Brain microvascular endothelial cell (primary cell): Measurements from ENCODE around the gene BTG3.

Experiments
- DNase-seq: peaks from one replicate; pipeline ENCODE4 v3.0.0-alpha.2; 2020
- H3K27ac ChIP-seq: fragments of 250-450 bp; sonication (Bioruptor Pico); 2 replicates; pipeline ENCODE4 v1.5.1; 2020; ENCODE audit warnings: mild to moderate bottlenecking, moderate library complexity
- H3K27me3 ChIP-seq: fragments of 250-450 bp; sonication (Bioruptor Pico); replicated peaks from 2 replicates; pipeline ENCODE4 v1.5.1; 2020; ENCODE audit warnings: mild to moderate bottlenecking
- H3K36me3 ChIP-seq: fragments of 250-450 bp; sonication (Bioruptor Pico); replicated peaks from 2 replicates; pipeline ENCODE4 v1.5.1; 2020; ENCODE audit warnings: mild to moderate bottlenecking
- H3K4me3 ChIP-seq: 2 replicates; pipeline ENCODE4 v1.5.1; 2011; ENCODE audit warnings: low read depth, mild to moderate bottlenecking, control low read depth, low read length, moderate library complexity
- CTCF ChIP-seq: IDR thresholded peaks from 2 replicates; pipeline ENCODE4 v1.5.1; 2011; ENCODE audit warnings: low read depth, mild to moderate bottlenecking, moderate library complexity, low read length, control low read depth, inconsistent platforms; ENCODE audit errors: missing control alignments
- in situ Hi-C: cut with HindIII; loops from 2 replicates; pipeline ENCODE4 v1.10.0; 2017; ENCODE audit warnings: low sequenced_read_pairs, low pct_ligation_motif_present

BTG3 gene

DNA sequence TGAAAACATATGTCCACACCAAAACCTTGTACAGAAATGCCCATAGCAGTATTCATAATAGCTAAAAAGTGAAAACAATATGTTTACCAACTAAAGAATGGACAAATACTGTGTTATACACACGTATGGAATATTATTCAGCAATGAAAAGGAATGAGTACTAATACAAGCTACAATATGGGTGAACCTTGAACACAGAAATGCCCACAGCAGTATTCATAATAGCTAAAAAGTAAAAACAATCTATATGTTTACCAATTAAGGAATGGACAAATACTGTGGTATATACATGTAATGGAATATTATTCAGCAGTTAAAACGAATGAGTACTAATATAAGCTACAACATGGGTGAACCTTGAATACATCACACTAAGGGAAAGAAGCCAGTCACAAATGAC, 3.0 kb downstream of the BTG3 start:
- Histone ChIP-seq H3K4me3 (no peak overlapping the region), H3K36me3 (peaks cover 4% of the 10 kb centered on the region), H3K27ac (no peak overlapping the region), H3K27me3 (no peaks in the 10 kb centered on the region)
- DNase-seq, result no peak
- in situ Hi-C loops, result no loop called here
- TF ChIP-seq CTCF, result no peak

GRCh38 chr21:17607684-17608083, 5.0 kb downstream of the BTG3 start:
- H3K27me3 ChIP-seq, result no peaks in the 10 kb centered on the region
- H3K36me3 ChIP-seq, result peaks cover 8% of the 10 kb centered on the region
- no peak overlapping the region for H3K4me3 ChIP-seq
- TF ChIP-seq CTCF, result no peak
- no peak overlapping the region for H3K27ac ChIP-seq
- DNase-seq, result no peak
- in situ Hi-C loops, result no loop called here

- no peak for TF ChIP-seq CTCF
- Histone ChIP-seq H3K27ac (no peak overlapping the region), H3K36me3 (peaks cover 14% of the 10 kb centered on the region), H3K4me3 (no peak overlapping the region), H3K27me3 (no peaks in the 10 kb centered on the region)
- DNase-seq, result peak; percentile 33
- in situ Hi-C loops, result no loop called here
Measured at GRCh38 chr21:17602874-17603273, 9.8 kb downstream of the BTG3 start.

GRCh38 chr21:17598437-17598836, 14.3 kb downstream of the BTG3 start:
- no peaks in the 10 kb centered on the region for H3K27me3 ChIP-seq
- H3K4me3 ChIP-seq, result no peak overlapping the region
- TF ChIP-seq CTCF, result no peak
- H3K27ac ChIP-seq, result no peak overlapping the region
- peaks cover 22% of the 10 kb centered on the region for H3K36me3 ChIP-seq
- DNase-seq, result no peak
- in situ Hi-C loops, result no loop called here

DNA sequence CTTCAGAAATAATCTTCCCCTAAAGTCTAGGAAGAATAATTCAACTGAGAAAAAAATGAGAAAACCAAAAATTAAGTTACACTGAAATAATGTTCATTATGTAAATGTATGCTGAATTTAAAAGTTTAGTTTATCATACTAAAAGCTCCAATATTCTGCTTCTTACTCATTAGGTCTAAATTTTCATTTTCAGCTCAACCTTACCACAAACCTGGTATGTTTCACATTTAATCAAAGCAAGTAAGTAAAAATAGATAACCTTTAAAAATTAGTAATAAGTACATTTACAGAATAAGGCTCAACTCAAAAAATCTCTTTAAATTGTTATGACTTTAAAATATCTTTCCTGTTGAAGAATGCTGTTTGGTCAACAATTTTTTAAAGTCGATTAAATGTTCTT, 15.0 kb downstream of the BTG3 start:
- H3K27ac ChIP-seq, result no peak overlapping the region
- in situ Hi-C loops, result no loop called here
- no peak overlapping the region for H3K4me3 ChIP-seq
- H3K36me3 ChIP-seq, result peaks cover 25% of the 10 kb centered on the region
- TF ChIP-seq CTCF, result no peak
- no peak for DNase-seq
- no peaks in the 10 kb centered on the region for H3K27me3 ChIP-seq

DNA sequence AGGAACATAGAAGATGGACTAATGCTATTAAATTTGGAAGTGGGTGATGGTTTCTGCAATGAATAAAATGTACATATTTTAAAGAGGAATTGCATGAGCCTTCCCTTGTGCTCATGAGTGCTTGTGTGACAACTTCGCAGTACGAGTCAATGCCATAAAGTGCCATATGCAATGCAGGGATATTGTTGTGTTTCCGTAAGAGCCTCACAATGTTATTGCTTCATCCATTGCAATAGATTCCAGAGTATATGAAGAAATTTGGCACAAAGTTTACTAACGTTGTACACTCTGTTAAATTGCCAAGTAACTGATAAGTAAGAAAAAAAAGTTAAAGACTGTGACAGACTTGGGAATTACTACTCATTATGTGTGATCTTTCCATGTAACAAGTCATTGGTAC, 22.3 kb downstream of the BTG3 start:
- no peak for DNase-seq
- TF ChIP-seq CTCF, result no peak
- no peaks in the 10 kb centered on the region for H3K27me3 ChIP-seq
- H3K4me3 ChIP-seq, result no peak overlapping the region
- in situ Hi-C loops, result no loop called here
- H3K36me3 ChIP-seq, result peaks cover 13% of the 10 kb centered on the region
- no peak overlapping the region for H3K27ac ChIP-seq
